HL-60 (cell line): ENCODE data around the gene MACROD2.

Source experiments
- CTCF ChIP-seq: IDR thresholded peaks from one replicate; pipeline ENCODE4 v1.5.1; 2011; ENCODE audit warnings: low read length, control low read depth, inconsistent platforms; ENCODE audit not compliant: insufficient read depth
- REST ChIP-seq: IDR thresholded peaks from 2 replicates; pipeline ENCODE4 v1.6.1; 2012; ENCODE audit warnings: low read depth; ENCODE audit not compliant: insufficient replicate concordance

- TF ChIP-seq CTCF (no peak), REST (no peak)
These were observed 1080.3 kb downstream of the MACROD2 start for GRCh38 chr20:15075586-15075985.
